Measurements from ENCODE around the gene PRKG1. TPM values are rescaled to one million over a fixed set of nuclear protein-coding genes. Genes with fewer than 3 reads are reported as not detected.

PRKG1 gene
- total RNA-seq, 1 experiment from 2014 or later: 10.4 TPM

- no peaks in the 10 kb centered on the region for H3K4me1 ChIP-seq (ENCODE audit: insufficient read depth, low read length)
- peak; percentile 55; the same call in 2 of the 3 replicates for TF ChIP-seq CTCF (conservative IDR thresholded peaks at IDR 0.05)
- 0 out of 5 replicates have a peak, but pooled peaks cover 0 to 1% of the 10 kb centered on the region in 2 experiments for H3K9me3 Mint-ChIP-seq
- H2AFZ ChIP-seq (ENCODE audit: low read length): no peak overlapping the region
- H3K9me3 ChIP-seq (ENCODE audit: control insufficient read depth, low read depth, low read length): no peaks in the 10 kb centered on the region
- no peak overlapping the region for H3K27ac ChIP-seq (ENCODE audit: insufficient read length, low read depth, low read length)
- no peak overlapping the region for H4K91ac ChIP-seq (ENCODE audit: insufficient read length, low read depth, low read length)
- no peaks in the 10 kb centered on the region for H3K79me1 ChIP-seq (ENCODE audit: insufficient read depth, low read depth, low read length, poor library complexity, severe bottlenecking)
- no CpG with 5 or more reads among the region's 6 CpGs for WGBS (ENCODE audit: extremely low coverage, insufficient read length, low lambda C conversion rate)
- no peak overlapping the region for H3K27ac Mint-ChIP-seq
- H2BK20ac ChIP-seq (ENCODE audit: low read depth, low read length, poor library complexity, severe bottlenecking): no peak overlapping the region
- H3K4ac ChIP-seq (ENCODE audit: low read depth, low read length): no peak overlapping the region
- no peak overlapping the region for H3K9ac ChIP-seq (ENCODE audit: extremely low read depth, insufficient read length, low read length)
- no peak overlapping the region for H3T11ph ChIP-seq (ENCODE audit: low read length)
- H3K36me3 Mint-ChIP-seq (ENCODE audit: insufficient read depth in 1 of 3, low read depth in 3 of 3): peaks cover 5 to 14% (median 7%) of the 10 kb centered on the region in 3 experiments; a peak in 6 of 7 replicates
- H3K23ac ChIP-seq (ENCODE audit: insufficient read length, low read depth, low read length): no peak overlapping the region
- no peak overlapping the region for H2AK5ac ChIP-seq (ENCODE audit: insufficient read length, low read length)
- no peak overlapping the region for H2BK15ac ChIP-seq (ENCODE audit: low read depth, low read length)
- H3K79me2 ChIP-seq (ENCODE audit: insufficient read depth, low read length): no peaks in the 10 kb centered on the region
- peak; percentile 31 for DNase-seq
- no peaks in the 10 kb centered on the region for H3K27me3 Mint-ChIP-seq (ENCODE audit: low read depth)
- no peak overlapping the region for H4K5ac ChIP-seq (ENCODE audit: insufficient read length, low read depth, low read length)
- no peak overlapping the region for H4K8ac ChIP-seq (replicated peaks; ENCODE audit: insufficient read length, low read depth, low read length)
- no peaks in the 10 kb centered on the region for H4K20me1 ChIP-seq (ENCODE audit: control insufficient read depth, insufficient read depth, insufficient read length)
- no peak overlapping the region for H3K4me2 ChIP-seq (ENCODE audit: insufficient read depth, insufficient read length, low read length)
- H2BK120ac ChIP-seq (ENCODE audit: low read depth, low read length, poor library complexity, severe bottlenecking): no peak overlapping the region
- no peak overlapping the region for H3K14ac ChIP-seq (ENCODE audit: insufficient read depth, low read length)
- H3K27me3 ChIP-seq (ENCODE audit: insufficient read depth, low read length): no peaks in the 10 kb centered on the region
- H3K4me3 Mint-ChIP-seq: no peak overlapping the region
- no peak overlapping the region for H3K18ac ChIP-seq (ENCODE audit: insufficient read length, low read depth, low read length)
- H3K4me1 Mint-ChIP-seq: peaks cover 5 to 6% of the 10 kb centered on the region in 2 experiments
- no peak overlapping the region for H2BK12ac ChIP-seq (ENCODE audit: insufficient read length, low read depth, low read length)
- no peak overlapping the region for H2BK5ac ChIP-seq (ENCODE audit: insufficient read length, low read length)
- H3K23me2 ChIP-seq (ENCODE audit: insufficient read length, low read depth, low read length, poor library complexity, severe bottlenecking): no peaks in the 10 kb centered on the region
- no peak overlapping the region for H3K56ac ChIP-seq (ENCODE audit: insufficient read length, low read depth, low read length)
These were observed 992.1 kb downstream of the PRKG1 start for GRCh38 chr10:52066383-52066782.

Data from H9 (cell line).